NCI-H1092 (cell line): Measurements from ENCODE around the gene STK11IP.
A peak's percentile ranks its signal among the peaks of the same experiment; 100 is the strongest.

ENCODE experiments used
- DNase-seq: peaks from one replicate; lab custom pipeline; 2025; lab: John Stamatoyannopoulos, UW

Gene STK11IP

GRCh38 chr2:219562049-219563020 is 35.3 kb upstream of the STK11IP start:
- no peak for DNase-seq

GRCh38 chr2:219563271-219563928 is 34.3 kb upstream of the STK11IP start:
- no peak for DNase-seq

- no peak for DNase-seq
These were observed 32.3 kb upstream of the STK11IP start for GRCh38 chr2:219565130-219566080.

DNA sequence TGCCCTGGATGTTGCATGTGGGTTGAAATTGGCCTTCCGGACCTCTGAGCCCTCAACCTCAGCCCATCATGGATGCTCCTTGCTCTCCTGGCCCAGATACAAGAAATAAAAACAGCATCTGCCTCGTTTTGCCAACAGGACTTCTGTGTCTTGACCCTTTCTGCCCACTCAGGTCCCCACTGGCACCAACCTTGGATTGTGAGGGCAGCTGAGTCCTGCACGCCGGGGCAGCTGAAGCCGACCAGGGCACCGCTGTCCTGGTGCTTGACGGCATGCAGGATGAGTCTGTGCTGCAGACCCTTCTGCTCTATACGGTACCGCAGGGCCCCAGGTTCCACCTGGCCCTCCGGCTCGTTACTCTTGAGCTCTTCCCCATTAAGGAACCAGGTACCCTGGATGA is 31.0 kb upstream of the STK11IP start:
- no peak for DNase-seq

DNA sequence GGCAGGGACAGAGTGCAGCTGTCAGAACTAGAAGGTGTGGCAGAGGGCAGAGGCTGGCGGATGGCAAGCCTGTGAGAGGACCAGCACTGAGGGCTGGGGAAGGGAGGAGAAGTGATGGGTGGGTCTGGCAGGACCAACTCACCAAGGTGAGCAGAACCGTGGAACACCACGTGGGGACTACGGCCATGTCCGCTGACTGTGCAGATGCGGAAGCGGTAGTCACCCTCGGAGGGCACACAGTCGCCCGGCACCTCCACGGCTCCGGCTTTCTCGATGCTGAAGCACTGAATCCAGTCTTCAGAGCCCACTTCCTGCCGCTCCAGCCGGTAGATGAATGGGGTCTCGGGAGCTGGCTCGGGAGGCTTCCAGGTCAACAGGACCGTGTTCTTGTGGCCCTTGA is 30.5 kb upstream of the STK11IP start:
- DNase-seq: no peak

- no peak for DNase-seq
These were observed 29.8 kb upstream of the STK11IP start for GRCh38 chr2:219567791-219568361.

DNA sequence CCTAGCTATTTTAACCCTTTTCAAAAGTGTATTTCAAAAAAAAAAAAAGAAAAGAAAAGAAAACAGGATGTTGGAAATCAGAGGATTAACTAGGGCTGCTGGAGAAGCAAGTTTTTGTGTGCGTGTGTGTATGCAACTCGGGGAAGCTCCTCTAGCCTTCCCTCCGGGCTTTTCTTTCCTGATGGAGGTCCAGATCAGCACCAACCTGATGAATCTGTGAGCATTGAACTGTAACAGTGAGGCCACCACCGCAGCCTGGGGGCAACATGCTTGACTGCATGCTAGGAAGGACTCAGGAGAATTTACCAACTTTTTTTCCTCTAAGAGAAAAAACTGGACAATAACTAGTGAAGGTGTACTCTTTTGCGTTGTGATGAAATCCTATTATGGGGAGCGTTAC is 28.6 kb upstream of the STK11IP start:
- DNase-seq: no peak

- no peak for DNase-seq
These were observed 28.0 kb upstream of the STK11IP start for GRCh38 chr2:219569635-219570034.

GRCh38 chr2:219570194-219570923 is 27.3 kb upstream of the STK11IP start:
- DNase-seq: no peak

- DNase-seq: no peak
These were observed 26.7 kb upstream of the STK11IP start for GRCh38 chr2:219570924-219571310.

DNA sequence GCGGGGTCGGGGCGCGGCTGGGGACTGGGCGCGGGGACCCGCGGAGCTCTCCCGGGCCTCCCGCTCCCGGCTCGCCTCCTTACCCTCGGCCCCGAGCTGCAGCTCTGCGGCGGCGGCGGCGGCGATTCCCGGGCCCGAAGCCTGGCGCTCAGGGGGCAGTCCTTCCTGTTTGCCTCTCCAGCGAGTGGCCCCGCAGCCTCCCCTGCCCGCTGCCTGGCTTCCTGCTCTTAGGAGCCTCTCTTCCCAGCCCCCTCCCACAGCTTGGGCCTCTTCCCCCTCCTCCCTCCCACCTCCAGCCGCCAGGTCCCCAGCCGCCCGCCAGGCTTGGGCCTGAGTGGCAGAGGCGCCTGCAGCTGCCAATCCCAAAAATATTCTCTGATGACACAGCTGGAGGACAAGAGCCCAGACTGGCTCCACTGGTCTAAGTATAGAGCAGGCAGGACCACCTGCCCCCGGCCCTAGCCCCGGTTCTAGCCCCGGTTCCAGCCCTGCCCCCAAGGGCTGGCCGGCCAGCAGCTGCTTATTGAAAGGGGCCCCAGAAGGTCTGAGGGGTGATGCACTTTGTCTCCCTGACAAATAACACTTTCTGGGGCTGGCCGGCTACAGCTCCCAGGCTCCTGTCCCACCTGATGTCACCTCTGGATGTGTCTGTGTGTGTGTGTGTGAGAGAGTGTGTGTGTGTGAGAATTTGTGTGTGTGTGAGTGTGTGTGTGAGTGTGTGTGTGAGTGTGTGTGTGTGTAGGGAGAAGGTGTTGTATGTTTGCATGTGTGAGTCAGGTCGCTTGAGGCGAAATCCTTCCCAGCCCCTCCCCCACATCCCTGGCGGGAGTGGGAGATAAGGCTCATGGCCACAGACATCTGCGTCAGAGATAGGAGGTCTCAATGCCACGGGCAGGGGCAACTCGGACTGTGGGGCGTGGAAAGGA is 26.1 kb upstream of the STK11IP start, which contains the start of gene OBSL1:
OBSL1 (minus strand) TSS at position 229 of the 926 bp plus-strand sequence. CDS start 307 bp downstream, outside the sequence.
- DNase-seq: peak; percentile 67

- DNase-seq: no peak
These were observed 25.2 kb upstream of the STK11IP start, which contains the start of gene INHA for GRCh38 chr2:219572237-219573001. Gene INHA (plus strand): TSS chr2:219572310. CDS start chr2:219572375, 65 bp downstream.

DNA sequence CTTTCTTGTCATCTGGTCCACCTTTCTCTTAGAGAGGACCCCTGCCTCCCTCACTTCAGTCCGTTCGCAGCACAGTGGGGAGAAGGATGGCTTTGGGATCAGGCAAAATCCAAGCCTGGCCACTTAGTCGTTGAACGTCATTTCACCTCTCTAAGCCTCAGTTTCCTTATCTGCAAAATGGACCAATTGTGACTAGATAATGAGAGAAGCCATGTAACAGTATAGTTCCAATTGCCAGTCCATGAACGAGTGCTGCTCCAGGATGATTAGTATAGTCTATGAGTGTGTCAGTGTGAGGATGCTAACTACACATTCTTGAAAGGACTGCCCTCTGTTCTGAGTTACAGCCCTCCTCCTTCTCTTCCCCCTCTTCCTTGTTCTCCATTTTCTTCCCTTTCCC is 24.5 kb upstream of the STK11IP start:
- no peak for DNase-seq

DNA sequence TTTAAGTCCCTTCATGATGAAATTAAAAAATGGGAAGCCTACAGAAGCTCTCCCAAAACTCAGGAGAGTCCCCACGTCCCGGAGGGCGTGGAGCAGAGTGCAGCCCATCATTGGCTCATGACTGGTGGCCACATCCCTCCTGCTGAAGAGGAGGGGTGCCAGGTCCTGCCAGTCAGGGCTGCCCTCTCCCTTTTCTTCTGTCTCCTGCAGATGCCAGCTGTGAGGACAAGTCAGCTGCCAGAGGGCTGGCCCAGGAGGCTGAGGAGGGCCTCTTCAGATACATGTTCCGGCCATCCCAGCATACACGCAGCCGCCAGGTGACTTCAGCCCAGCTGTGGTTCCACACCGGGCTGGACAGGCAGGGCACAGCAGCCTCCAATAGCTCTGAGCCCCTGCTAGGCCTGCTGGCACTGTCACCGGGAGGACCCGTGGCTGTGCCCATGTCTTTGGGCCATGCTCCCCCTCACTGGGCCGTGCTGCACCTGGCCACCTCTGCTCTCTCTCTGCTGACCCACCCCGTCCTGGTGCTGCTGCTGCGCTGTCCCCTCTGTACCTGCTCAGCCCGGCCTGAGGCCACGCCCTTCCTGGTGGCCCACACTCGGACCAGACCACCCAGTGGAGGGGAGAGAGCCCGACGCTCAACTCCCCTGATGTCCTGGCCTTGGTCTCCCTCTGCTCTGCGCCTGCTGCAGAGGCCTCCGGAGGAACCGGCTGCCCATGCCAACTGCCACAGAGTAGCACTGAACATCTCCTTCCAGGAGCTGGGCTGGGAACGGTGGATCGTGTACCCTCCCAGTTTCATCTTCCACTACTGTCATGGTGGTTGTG is 23.0 kb upstream of the STK11IP start:
- no peak for DNase-seq

- no peak for DNase-seq
These were observed 21.8 kb upstream of the STK11IP start for GRCh38 chr2:219575566-219576504.

GRCh38 chr2:219576505-219577388 is 20.9 kb upstream of the STK11IP start:
- peak; percentile 16 for DNase-seq
